SU-DHL-6 (cell line): ENCODE measurements around the gene ASIC3.

Experiments
- H2AFZ ChIP-seq: fragments of 200-600 bp; sonication (generic); 2 replicates; pipeline ENCODE4 v1.6.1; 2014; ENCODE audit warnings: low read depth, mild to moderate bottlenecking, moderate library complexity, mixed read lengths, antibody characterized with exemption, low read length; ENCODE audit not compliant: severe bottlenecking
- H3F3A ChIP-seq: fragments of 200-600 bp; shearing (Covaris generic); 2 replicates; pipeline ENCODE4 v1.6.0; 2016; ENCODE audit warnings: antibody characterized with exemption, mild to moderate bottlenecking; ENCODE audit not compliant: insufficient read depth
- H3K27ac ChIP-seq: fragments of 200-600 bp; sonication (generic); 2 replicates; pipeline ENCODE4 v1.5.1; 2016; ENCODE audit warnings: low read depth, mild to moderate bottlenecking, low read length, moderate library complexity, mixed read lengths
- H3K27me3 ChIP-seq: fragments of 200-600 bp; sonication (generic), shearing (Covaris generic); 2 replicates; pipeline ENCODE4 v1.6.0; 2014; ENCODE audit warnings: mild to moderate bottlenecking, low read length
- H3K36me3 ChIP-seq: fragments of 200-600 bp; sonication (generic); 2 replicates; pipeline ENCODE4 v1.6.1; 2014; ENCODE audit warnings: mild to moderate bottlenecking, low read length, mixed read lengths
- H3K4me2 ChIP-seq: fragments of 300-600, 200-600 bp; shearing (Covaris generic), sonication (generic); 2 replicates; pipeline ENCODE4 v1.6.0; 2014; ENCODE audit warnings: low read length, low read depth, mild to moderate bottlenecking; ENCODE audit not compliant: poor library complexity, severe bottlenecking
- H3K4me3 ChIP-seq: fragments of 200-600 bp; sonication (generic); 2 replicates; pipeline ENCODE4 v1.5.1; 2014; ENCODE audit warnings: antibody characterized with exemption, low read length, mild to moderate bottlenecking, mixed read lengths; ENCODE audit not compliant: insufficient read depth, poor library complexity, severe bottlenecking
- H3K79me2 ChIP-seq: fragments of 200-600 bp; sonication (generic); 2 replicates; pipeline ENCODE4 v1.6.1; 2014; ENCODE audit warnings: mild to moderate bottlenecking, low read length, moderate library complexity; ENCODE audit not compliant: insufficient read depth
- H3K9ac ChIP-seq: fragments of 200-600 bp; sonication (generic); 2 replicates; pipeline ENCODE4 v1.7.0; 2014; ENCODE audit warnings: mild to moderate bottlenecking, low read length
- H3K9me2 ChIP-seq: fragments of 200-600 bp; sonication (generic); replicated peaks from 2 replicates; pipeline ENCODE4 v1.6.1; 2014; ENCODE audit warnings: low read length; ENCODE audit not compliant: insufficient read depth
- H3K9me3 ChIP-seq: fragments of 200-600 bp; sonication (generic); 2 replicates; pipeline ENCODE4 v1.6.1; 2014; ENCODE audit warnings: low read length, mixed read lengths; ENCODE audit not compliant: insufficient read depth
- H4K20me1 ChIP-seq: fragments of 200-600 bp; sonication (generic); 2 replicates; pipeline ENCODE4 v1.6.1; 2014; ENCODE audit warnings: low read depth, mild to moderate bottlenecking, antibody characterized with exemption, low read length, moderate library complexity, mixed read lengths
- CTCF ChIP-seq: fragments of 200-600 bp; sonication (generic); IDR thresholded peaks from one replicate; pipeline ENCODE4 v1.5.1; 2017; ENCODE audit warnings: antibody characterized with exemption, mild to moderate bottlenecking, low read length, moderate library complexity; ENCODE audit not compliant: insufficient read depth, poor library complexity, severe bottlenecking
- EZH2phosphoT487 ChIP-seq: fragments of 200-600 bp; sonication (generic), shearing (Covaris generic); conservative IDR thresholded peaks from 2 replicates; pipeline ENCODE4 v1.6.1; 2018; ENCODE audit warnings: mild to moderate bottlenecking, antibody characterized with exemption, low read length, moderate library complexity, mixed read lengths

The ASIC3 gene

GRCh38 chr7:151058781-151059366 is 10.5 kb downstream of the ASIC3 start:
- Histone ChIP-seq H2AFZ (peak overlapping the region; percentile 35), H3K4me2 (peak overlapping the region; percentile 84), H3K9me2 (no peaks in the 10 kb centered on the region), H3K27ac (peak overlapping the region; percentile 82), H3K79me2 (peaks cover 27% of the 10 kb centered on the region), H3K27me3 (no peaks in the 10 kb centered on the region), H4K20me1 (no peaks in the 10 kb centered on the region), H3K36me3 (no peaks in the 10 kb centered on the region), H3K4me3 (peak overlapping the region; percentile 86), H3K9me3 (no peaks in the 10 kb centered on the region), H3F3A (peaks cover 8% of the 10 kb centered on the region), H3K9ac (peak overlapping the region; percentile 77)
- no peak for TF ChIP-seq EZH2phosphoT487
- TF ChIP-seq CTCF: no peak

- Histone ChIP-seq H3K4me3 (peak within 1 kb of the TSS; percentile 86), H3K9me2 (no peaks in the 10 kb centered on the region), H2AFZ (peak within 1 kb of the TSS; percentile 86), H3K36me3 (no peaks in the 10 kb centered on the region), H3K27me3 (no peaks in the 10 kb centered on the region), H3K9me3 (no peaks in the 10 kb centered on the region), H3K9ac (peak within 1 kb of the TSS; percentile 77), H3K79me2 (peaks cover 27% of the 10 kb centered on the region), H3K27ac (peak within 1 kb of the TSS; percentile 82), H3K4me2 (peak within 1 kb of the TSS; percentile 84), H4K20me1 (no peaks in the 10 kb centered on the region), H3F3A (peaks cover 8% of the 10 kb centered on the region)
- TF ChIP-seq CTCF (peak; percentile 31), EZH2phosphoT487 (no peak)
These were observed 11.2 kb downstream of the ASIC3 start, which contains the start of gene SLC4A2 for GRCh38 chr7:151059367-151060112. Gene SLC4A2 (plus strand): TSS chr7:151059589. CDS start chr7:151061988, 2,399 bp downstream.

GRCh38 chr7:151060113-151060415 is 11.7 kb downstream of the ASIC3 start:
- Histone ChIP-seq H3K27me3 (no peaks in the 10 kb centered on the region), H3K27ac (peak overlapping the region; percentile 82), H3K9me2 (no peaks in the 10 kb centered on the region), H3F3A (peaks cover 8% of the 10 kb centered on the region), H3K36me3 (no peaks in the 10 kb centered on the region), H3K9ac (peak overlapping the region; percentile 77), H4K20me1 (no peaks in the 10 kb centered on the region), H3K9me3 (no peaks in the 10 kb centered on the region), H3K79me2 (peaks cover 27% of the 10 kb centered on the region), H2AFZ (peak overlapping the region; percentile 86), H3K4me2 (peak overlapping the region; percentile 84), H3K4me3 (peak overlapping the region; percentile 86)
- TF ChIP-seq CTCF: no peak
- TF ChIP-seq EZH2phosphoT487: no peak
